GM12874 (cell line): ENCODE data around the gene CD48.

Experiments used
- TF ChIP-seq, protein P1 (sequence below): IDR thresholded peaks from 2 replicates; pipeline ENCODE4 v1.5.1; 2011; ENCODE audit warnings: low read depth, mild to moderate bottlenecking, control low read depth, low read length, moderate library complexity; ENCODE audit not compliant: insufficient read depth

The CD48 gene

DNA sequence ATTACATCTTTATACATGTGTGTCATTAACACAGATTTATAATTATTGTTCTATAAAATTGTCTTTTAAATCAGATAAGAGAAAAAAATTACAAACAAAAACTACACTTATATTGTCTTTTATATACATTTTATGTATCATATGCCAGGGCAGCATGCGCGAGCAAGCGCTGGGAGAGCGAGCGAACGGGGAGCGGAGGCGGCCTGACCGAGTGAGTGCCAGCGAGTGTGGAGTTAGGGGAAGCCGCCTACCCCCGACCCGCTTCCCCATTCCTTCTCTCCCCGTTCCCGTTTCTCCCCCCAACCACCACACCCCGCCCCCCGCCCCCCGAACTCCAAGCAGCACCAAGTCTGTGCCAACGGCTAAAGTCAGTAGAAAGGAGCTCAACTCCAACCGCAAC lies 41.8 kb downstream of the CD48 start:
- TF ChIP-seq, protein P1, sequence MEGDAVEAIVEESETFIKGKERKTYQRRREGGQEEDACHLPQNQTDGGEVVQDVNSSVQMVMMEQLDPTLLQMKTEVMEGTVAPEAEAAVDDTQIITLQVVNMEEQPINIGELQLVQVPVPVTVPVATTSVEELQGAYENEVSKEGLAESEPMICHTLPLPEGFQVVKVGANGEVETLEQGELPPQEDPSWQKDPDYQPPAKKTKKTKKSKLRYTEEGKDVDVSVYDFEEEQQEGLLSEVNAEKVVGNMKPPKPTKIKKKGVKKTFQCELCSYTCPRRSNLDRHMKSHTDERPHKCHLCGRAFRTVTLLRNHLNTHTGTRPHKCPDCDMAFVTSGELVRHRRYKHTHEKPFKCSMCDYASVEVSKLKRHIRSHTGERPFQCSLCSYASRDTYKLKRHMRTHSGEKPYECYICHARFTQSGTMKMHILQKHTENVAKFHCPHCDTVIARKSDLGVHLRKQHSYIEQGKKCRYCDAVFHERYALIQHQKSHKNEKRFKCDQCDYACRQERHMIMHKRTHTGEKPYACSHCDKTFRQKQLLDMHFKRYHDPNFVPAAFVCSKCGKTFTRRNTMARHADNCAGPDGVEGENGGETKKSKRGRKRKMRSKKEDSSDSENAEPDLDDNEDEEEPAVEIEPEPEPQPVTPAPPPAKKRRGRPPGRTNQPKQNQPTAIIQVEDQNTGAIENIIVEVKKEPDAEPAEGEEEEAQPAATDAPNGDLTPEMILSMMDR = no peak

DNA sequence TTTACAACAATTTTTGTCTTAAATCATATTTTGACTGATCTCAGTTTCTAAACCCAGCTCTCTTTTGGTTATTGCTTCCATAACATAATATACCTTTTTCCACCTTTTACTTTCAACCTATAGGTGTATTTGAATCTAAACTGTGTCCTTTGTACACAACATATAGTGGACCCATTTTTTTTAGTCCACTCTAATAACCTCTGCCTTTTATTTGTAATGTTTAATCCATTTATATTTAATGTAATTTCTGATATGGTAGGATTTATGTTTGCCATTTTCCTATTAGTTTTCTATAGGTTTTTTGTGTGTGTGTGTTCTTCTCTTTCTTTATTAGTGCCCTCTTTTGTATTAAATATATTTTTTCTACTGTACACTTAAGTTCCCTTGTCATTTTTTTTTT lies 42.3 kb downstream of the CD48 start:
- TF ChIP-seq, protein P1 = no peak

DNA sequence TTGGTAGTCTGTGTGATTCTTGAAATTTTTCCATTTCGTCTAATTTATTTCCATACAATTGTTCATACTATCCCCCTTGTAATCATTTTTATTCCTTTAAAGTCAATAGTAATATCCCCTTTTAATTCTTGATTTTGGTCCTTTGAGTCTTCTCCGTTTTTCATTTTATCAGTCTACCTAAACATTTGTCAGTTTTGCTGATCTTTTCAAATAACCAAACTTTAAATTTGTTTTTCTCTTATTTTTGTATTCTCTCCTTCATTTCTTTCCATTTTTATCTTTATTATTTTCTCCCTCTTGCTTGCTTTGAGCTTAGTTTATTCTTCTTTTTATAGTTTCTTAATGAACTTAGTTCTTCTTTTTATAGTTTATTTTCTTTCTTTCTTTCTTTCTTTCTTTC lies 43.7 kb downstream of the CD48 start:
- TF ChIP-seq, protein P1 = no peak

DNA sequence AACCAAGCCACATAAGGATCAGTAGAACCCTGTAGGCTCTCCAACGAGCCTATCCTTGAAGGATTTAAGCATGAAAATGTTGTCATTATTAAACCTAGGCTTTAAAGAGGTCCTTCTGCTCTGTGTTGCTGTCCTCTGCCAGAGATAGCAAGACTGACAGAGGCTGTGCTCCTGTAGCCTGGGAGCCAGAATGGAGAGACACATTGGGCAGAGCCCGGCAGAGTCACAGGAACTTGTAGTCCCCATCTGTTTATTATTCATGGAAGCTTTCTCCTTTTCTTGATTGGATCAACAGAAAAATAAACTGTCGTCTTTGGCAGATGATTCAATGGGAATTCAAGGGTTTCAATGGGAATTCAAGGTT lies 45.6 kb downstream of the CD48 start:
- TF ChIP-seq, protein P1 = no peak

DNA sequence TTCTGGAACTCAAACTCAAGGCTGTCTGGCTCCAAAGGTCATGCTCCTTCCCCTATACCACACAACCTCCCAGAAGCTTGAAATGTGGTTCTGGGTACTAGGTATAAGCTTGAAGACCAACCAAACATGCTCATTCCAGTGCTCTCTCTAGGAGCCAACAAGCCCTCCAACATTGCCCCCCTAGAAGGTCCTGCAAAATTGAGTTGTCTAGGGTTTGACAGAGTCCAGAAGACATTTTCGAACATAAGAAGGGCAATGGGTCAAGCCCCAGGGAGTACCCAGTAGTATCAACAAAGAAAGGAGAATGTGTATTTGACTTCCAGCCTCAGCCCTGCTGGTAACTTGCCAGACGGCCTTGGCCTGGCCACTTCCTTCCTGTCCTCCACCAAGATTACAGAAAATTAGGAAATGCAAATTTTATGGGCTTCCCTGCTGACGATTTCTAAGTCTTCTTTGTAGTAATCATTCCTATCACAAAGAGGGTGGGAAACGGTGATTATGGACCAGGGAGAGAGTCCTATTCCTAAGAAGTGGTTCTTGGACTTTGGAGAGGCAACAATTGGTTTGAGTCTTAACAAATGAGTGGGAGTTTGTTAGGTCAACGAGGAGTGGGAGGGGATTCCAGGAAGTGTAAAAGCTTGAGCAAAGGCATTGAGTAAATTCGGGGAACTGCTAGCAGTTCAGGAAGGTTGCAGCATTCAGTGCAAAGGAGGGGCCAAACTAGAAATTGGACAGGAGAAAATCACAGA lies 46.1 kb downstream of the CD48 start:
- TF ChIP-seq, protein P1 = no peak

DNA sequence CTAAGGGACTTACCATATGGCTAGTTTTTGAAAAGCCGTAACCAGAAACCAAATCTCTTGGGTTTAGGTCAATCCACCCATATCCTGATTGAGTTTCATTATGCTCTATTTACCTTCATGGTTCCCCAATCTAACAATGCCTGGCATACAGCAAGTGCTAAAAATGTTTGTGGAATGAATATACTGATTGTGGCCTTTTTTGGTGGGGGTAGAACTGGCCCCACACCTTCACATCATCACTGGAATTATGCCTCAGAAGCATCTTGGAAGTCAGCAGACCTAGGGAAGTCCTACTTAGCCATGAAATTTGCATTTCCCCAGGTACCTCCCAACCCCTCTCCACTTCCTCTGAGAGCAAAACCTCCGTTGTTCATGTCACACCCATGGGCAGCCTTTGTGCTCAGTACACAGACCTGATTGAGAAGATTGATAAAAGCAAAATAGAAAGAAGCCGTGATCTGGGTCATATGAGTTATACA lies 47.0 kb downstream of the CD48 start:
- TF ChIP-seq, protein P1 = no peak

DNA sequence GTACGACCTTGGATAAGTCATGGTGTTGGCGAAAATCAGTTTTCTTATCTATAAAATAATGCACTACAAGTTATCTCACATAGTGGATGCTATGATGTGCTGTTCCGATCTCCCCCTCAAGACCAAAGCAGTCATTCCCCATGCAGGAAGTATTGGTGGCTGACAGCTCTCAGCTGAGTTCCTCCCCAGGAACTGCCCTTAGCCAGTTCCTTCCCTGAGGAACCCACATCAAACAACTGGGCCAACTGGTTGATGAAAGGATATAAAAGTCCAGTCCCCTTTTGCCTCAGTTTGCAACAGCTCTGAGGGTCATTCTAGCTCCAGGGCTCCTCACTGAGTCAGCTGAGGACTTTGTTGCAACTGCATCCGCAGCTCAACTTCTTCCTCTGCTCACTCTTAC lies 48.7 kb downstream of the CD48 start:
- TF ChIP-seq, protein P1 = no peak
